Caco-2 (cell line): Measurements from ENCODE around the gene CECR2. TPM values are rescaled to one million over a fixed set of nuclear protein-coding genes. Genes with fewer than 3 reads are reported as not detected.
A peak's percentile ranks its signal among the peaks of the same experiment; 100 is the strongest.

Experiments
- BruUV-seq: library from RNA; stranded (reverse); fragments of 400-500 nt; replicated peaks from 2 replicates; lab custom pipeline; 2021; lab: Mats Ljungman, UMichigan
- CTCF ChIA-PET: fragments of 300-600 bp; sonication (Branson Sonifier 250); formaldehyde crosslinking; loops from one replicate; lab custom pipeline; 2022; ENCODE audit warnings: antibody characterized with exemption; lab: Charles Lee
- POLR2A ChIA-PET: fragments of 300-600 bp; sonication (Branson Sonifier 250); formaldehyde crosslinking; loops from one replicate; lab custom pipeline; 2022; ENCODE audit warnings: antibody characterized with exemption; lab: Charles Lee
- DNase-seq, 2 experiments: peaks; one replicate each; pipeline versions ENCODE4 v3.0.0 to v3.0.0-alpha.2; 2020 to 2022
- H3K27me3 ChIP-seq: replicated peaks from 2 replicates; pipeline ENCODE4 v1.6.0; 2011; ENCODE audit warnings: low read length; ENCODE audit not compliant: control insufficient read depth, insufficient read depth
- H3K36me3 ChIP-seq: 2 replicates; pipeline ENCODE4 v1.5.1; 2011; ENCODE audit warnings: low read length; ENCODE audit not compliant: control insufficient read depth, insufficient read depth
- H3K4me1 ChIP-seq: fragments of 250-450 bp; sonication (Bioruptor Pico); 2 replicates; pipeline ENCODE4 v1.5.1; 2020; ENCODE audit warnings: mild to moderate bottlenecking
- H3K4me3 ChIP-seq: 2 replicates; pipeline ENCODE4 v1.5.1; 2011; ENCODE audit warnings: low read depth, mild to moderate bottlenecking, control low read depth, low read length
- H3K9me3 ChIP-seq: fragments of 250-450 bp; sonication (Bioruptor Pico); 2 replicates; pipeline ENCODE4 v1.5.1; 2020; ENCODE audit warnings: mild to moderate bottlenecking, moderate library complexity
- H3K27ac Mint-ChIP-seq: one replicate; pipeline ENCODE4 v1.8.0; 2022; ENCODE audit warnings: mixed read lengths; ENCODE audit not compliant: unreplicated experiment
- H3K27me3 Mint-ChIP-seq: one replicate; pipeline ENCODE4 v1.8.0; 2022; ENCODE audit warnings: mixed read lengths; ENCODE audit not compliant: insufficient read depth, unreplicated experiment
- H3K36me3 Mint-ChIP-seq: one replicate; pipeline ENCODE4 v1.8.0; 2022; ENCODE audit warnings: mild to moderate bottlenecking, mixed read lengths; ENCODE audit not compliant: insufficient read depth, unreplicated experiment
- H3K4me1 Mint-ChIP-seq: one replicate; pipeline ENCODE4 v1.8.0; 2022; ENCODE audit warnings: low read depth, mixed read lengths; ENCODE audit not compliant: unreplicated experiment
- H3K4me3 Mint-ChIP-seq: one replicate; pipeline ENCODE4 v1.8.0; 2022; ENCODE audit warnings: mild to moderate bottlenecking, moderate library complexity, mixed read lengths; ENCODE audit not compliant: unreplicated experiment
- H3K9me3 Mint-ChIP-seq: one replicate; pipeline ENCODE4 v1.8.0; 2022; ENCODE audit warnings: mixed read lengths; ENCODE audit not compliant: unreplicated experiment
- intact Hi-C: fragments of 100-400 bp; cut with micrococcal nuclease; formaldehyde crosslinking; loops from one replicate; pipeline ENCODE4 v1.10.0; 2022; ENCODE audit not compliant: unreplicated experiment
- total RNA-seq: library from RNA; stranded (reverse); gene quantifications from 2 replicates; pipeline ENCODE4 v1.2.3, GENCODE V29; 2022
- TF ChIP-seq, protein P1 (sequence below), 2 experiments: fragments of 200-600 bp in 1 of 2; IDR thresholded peaks; 1 replicate in 1 of 2; 2 replicates in 1 of 2; pipeline versions ENCODE4 v1.5.1 to v1.8.0; 2011 to 2022; ENCODE audit warnings: antibody characterized with exemption in 1 of 2, control low read depth in 1 of 2, inconsistent platforms in 1 of 2, low read depth in 1 of 2, low read length in 1 of 2, mild to moderate bottlenecking in 1 of 2, moderate library complexity in 1 of 2; ENCODE audit not compliant: insufficient read depth in 1 of 2, severe bottlenecking in 1 of 2, unreplicated experiment in 1 of 2

CECR2 gene
- total RNA-seq, 1 experiment from 2014 or later: 1.1 TPM

DNA sequence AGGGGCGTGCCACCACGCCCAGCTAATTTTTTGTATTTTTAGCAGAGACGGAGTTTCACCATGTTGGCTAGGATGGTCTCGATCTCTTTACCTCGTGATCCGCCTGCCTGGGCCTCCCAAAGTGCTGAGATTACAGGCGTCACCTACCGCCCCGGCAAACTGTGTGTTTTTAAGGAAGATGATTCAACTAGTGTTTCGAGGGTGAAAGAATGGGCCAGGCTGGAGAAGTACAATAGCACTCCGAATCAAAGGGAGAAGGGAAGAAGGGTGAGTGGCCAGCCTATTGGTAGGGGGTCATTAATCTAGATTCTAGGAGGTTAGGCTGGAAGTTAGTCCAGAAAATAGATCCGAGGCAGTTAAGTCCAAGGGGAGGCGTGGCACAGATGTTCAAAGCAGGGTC is 2.9 kb upstream of the CECR2 start:
- intact Hi-C loops: no loop called here
- CTCF ChIA-PET: interaction anchor here (0.6 to 2.3 kb wide), 2 partner anchors 136 to 182 kb away, joined by 4 to 23 read pairs; no protein-coding TSS in a partner anchor
- Mint-ChIP-seq H3K4me1 (peaks cover 18% of the 10 kb centered on the region), H3K27ac (no peak overlapping the region), H3K27me3 (peaks cover 28% of the 10 kb centered on the region), H3K9me3 (no peaks in the 10 kb centered on the region), H3K4me3 (peak overlapping the region; percentile 15), H3K36me3 (no peaks in the 10 kb centered on the region)
- Histone ChIP-seq H3K9me3 (no peaks in the 10 kb centered on the region), H3K4me1 (no peaks in the 10 kb centered on the region), H3K36me3 (no peaks in the 10 kb centered on the region), H3K27me3 (no peaks in the 10 kb centered on the region; the same call in 1 of the 2 replicates), H3K4me3 (no peak overlapping the region)
- BruUV-seq: no TSS peak
- POLR2A ChIA-PET: no interaction called here
- DNase-seq: no peak
- TF ChIP-seq, protein P1, sequence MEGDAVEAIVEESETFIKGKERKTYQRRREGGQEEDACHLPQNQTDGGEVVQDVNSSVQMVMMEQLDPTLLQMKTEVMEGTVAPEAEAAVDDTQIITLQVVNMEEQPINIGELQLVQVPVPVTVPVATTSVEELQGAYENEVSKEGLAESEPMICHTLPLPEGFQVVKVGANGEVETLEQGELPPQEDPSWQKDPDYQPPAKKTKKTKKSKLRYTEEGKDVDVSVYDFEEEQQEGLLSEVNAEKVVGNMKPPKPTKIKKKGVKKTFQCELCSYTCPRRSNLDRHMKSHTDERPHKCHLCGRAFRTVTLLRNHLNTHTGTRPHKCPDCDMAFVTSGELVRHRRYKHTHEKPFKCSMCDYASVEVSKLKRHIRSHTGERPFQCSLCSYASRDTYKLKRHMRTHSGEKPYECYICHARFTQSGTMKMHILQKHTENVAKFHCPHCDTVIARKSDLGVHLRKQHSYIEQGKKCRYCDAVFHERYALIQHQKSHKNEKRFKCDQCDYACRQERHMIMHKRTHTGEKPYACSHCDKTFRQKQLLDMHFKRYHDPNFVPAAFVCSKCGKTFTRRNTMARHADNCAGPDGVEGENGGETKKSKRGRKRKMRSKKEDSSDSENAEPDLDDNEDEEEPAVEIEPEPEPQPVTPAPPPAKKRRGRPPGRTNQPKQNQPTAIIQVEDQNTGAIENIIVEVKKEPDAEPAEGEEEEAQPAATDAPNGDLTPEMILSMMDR (IDR thresholded peaks at IDR 0.05; ENCODE audit: insufficient read depth in 1 of 2, low read depth in 1 of 2, low read length in 1 of 2, severe bottlenecking in 1 of 2, unreplicated experiment in 1 of 2): no peak

- H3K4me1 ChIP-seq: no peaks in the 10 kb centered on the region
- peaks cover 28% of the 10 kb centered on the region for H3K27me3 Mint-ChIP-seq
- no peaks in the 10 kb centered on the region for H3K9me3 ChIP-seq
- CTCF ChIA-PET: interaction anchor here (2.3 kb wide), 1 partner anchor 135 kb away, joined by 23 read pairs; no protein-coding TSS in a partner anchor
- H3K4me1 Mint-ChIP-seq: peaks cover 18% of the 10 kb centered on the region
- H3K36me3 Mint-ChIP-seq: no peaks in the 10 kb centered on the region
- TF ChIP-seq, protein P1 (IDR thresholded peaks at IDR 0.05; ENCODE audit: insufficient read depth in 1 of 2, low read depth in 1 of 2, low read length in 1 of 2, severe bottlenecking in 1 of 2, unreplicated experiment in 1 of 2): peak; percentile 27 to 59
- H3K36me3 ChIP-seq: no peaks in the 10 kb centered on the region
- no TSS peak for BruUV-seq
- H3K4me3 ChIP-seq: no peak overlapping the region
- peak overlapping the region; percentile 15 for H3K4me3 Mint-ChIP-seq
- intact Hi-C loops: loop anchor here (1.0 kb wide), 1 partner anchor 134 kb away; no protein-coding TSS in a partner anchor
- no peaks in the 10 kb centered on the region for H3K9me3 Mint-ChIP-seq
- peak; percentile 40 to 60 for DNase-seq
- H3K27ac Mint-ChIP-seq: no peak overlapping the region
- H3K27me3 ChIP-seq: no peaks in the 10 kb centered on the region; the same call in 1 of the 2 replicates
- POLR2A ChIA-PET: no interaction called here
Observed at GRCh38 chr22:17366830-17367229, 2.4 kb upstream of the CECR2 start.

GRCh38 chr22:17368144-17368543 is 1.1 kb upstream of the CECR2 start:
- Histone ChIP-seq H3K9me3 (no peaks in the 10 kb centered on the region), H3K27me3 (no peaks in the 10 kb centered on the region; the same call in 1 of the 2 replicates), H3K4me1 (no peaks in the 10 kb centered on the region), H3K36me3 (no peaks in the 10 kb centered on the region), H3K4me3 (peak overlapping the region; percentile 45; the same call in 1 of the 2 replicates)
- POLR2A ChIA-PET: no interaction called here
- Mint-ChIP-seq H3K9me3 (no peaks in the 10 kb centered on the region), H3K27ac (no peak overlapping the region), H3K36me3 (no peaks in the 10 kb centered on the region), H3K4me1 (peaks cover 18% of the 10 kb centered on the region), H3K4me3 (peak overlapping the region; percentile 77), H3K27me3 (peaks cover 28% of the 10 kb centered on the region)
- TF ChIP-seq, protein P1 (IDR thresholded peaks at IDR 0.05; ENCODE audit: insufficient read depth in 1 of 2, low read depth in 1 of 2, low read length in 1 of 2, severe bottlenecking in 1 of 2, unreplicated experiment in 1 of 2): no peak
- intact Hi-C loops: no loop called here
- CTCF ChIA-PET: interaction anchor here (1.9 to 2.6 kb wide), 2 partner anchors 133 to 197 kb away, joined by 10 to 14 read pairs; no protein-coding TSS in a partner anchor
- no peak for DNase-seq
- no TSS peak for BruUV-seq
